GM19397 (cell line): ENCODE data around the gene EPB41L5.

ENCODE experiments used
- ATAC-seq: cut with Tn5 transposase; IDR thresholded peaks from one replicate; pipeline ENCODE4 v1.9.1; 2021; ENCODE audit warnings: mild to moderate bottlenecking, moderate library complexity; ENCODE audit not compliant: unreplicated experiment

Gene EPB41L5

DNA sequence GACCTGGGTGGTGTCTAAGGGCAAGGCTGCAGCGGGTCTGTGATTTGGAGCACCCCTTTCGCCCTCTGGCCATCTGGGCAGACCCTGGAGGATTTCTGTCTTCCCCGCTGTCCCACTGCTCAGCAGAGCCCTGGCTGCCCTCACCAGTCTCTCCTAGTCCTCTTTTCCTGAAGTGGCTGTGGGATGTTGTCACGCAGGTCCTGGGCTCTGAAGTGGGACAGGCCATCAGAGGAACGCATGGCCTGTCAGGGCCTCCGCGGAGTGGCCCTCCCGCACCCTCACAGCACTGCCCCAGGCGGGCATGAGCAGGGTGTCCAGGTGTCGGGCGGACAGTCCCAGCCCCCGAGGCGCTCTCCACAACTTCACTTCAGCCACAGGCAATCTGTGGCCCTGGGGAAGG is 211.4 kb downstream of the EPB41L5 start:
- no peak for ATAC-seq

DNA sequence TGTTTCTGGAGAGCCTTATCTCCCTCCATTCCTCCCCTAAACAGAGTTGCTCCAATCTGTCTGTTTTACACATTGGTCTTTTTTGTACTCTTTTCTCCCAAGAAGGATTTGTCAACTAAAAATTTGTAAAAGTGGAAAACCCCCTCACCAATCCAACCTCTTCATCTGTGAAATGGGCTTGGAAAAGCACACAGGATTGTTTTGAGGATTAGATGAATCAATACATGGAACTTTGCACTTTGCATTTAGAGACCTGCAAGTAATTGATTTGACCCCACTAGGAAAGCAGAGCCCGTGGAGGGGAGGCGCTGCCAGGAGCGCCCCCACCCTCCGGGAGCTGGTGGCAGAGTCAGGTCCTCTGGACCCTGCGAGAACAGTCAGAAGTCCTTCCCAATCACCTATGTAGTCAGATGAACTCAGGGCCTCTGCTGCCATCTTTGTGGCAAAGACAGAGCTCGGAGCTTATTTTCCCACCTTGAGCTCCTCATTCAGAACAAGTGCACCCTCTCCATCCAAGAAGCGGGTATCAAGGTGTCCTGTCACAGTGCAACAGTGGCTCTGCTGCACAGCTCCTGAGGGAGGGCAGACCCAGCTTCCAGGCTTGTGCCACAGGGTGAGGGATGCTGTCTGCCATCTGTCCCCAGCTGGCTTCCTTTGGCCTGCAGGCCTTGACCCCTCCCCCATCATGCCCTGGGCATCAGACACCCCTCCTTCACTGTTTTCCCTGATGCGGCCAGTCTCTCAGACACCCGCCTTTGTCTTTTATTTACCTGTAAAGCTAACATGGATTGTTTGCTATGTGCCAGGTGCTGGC is 212.1 kb downstream of the EPB41L5 start:
- ATAC-seq: no peak

DNA sequence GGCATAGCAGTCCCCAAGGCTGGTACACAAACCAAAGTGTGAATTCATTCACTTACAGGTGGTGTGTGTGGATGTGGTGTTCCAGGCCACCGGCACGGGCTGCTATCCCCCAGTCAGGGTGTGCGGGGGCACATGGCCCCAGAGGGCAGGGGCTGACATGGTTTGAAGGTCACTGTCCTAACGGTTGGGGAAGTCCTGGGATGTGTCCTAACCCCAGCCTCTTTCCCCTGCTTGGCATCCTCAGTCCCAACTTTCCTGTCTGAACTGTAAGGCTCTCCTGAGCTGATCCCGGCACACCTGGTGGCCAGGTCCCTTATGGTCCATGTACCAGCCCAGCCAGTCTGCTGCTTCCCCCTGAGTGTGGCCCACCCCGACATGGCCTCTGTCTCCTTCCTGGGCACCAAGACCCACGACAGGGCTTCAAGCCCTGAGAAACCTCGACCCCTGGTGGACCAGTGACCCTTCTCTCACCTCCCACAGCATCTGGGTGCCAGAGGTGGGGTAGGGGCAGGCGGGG is 212.7 kb downstream of the EPB41L5 start:
- no peak for ATAC-seq

DNA sequence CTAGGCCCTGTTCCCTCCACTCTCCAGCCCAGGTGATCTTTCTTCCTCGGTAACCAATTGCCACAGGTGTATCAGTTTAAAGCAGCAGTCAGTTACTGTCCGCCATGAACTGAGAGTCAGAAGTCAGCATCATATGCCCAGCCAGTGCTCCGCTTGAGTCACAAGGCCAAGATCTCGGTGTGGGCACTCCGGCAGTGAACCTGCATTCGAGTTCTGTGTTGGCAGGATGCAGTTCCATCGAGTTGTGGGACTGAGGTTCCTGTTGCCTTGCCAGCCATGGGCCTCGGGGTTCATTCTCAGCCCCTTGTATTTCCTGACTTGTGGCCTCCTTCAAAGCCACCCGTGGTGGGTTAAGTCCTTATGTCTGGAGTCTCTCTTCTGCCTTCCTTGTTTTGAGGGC is 213.4 kb downstream of the EPB41L5 start:
- no peak for ATAC-seq

DNA sequence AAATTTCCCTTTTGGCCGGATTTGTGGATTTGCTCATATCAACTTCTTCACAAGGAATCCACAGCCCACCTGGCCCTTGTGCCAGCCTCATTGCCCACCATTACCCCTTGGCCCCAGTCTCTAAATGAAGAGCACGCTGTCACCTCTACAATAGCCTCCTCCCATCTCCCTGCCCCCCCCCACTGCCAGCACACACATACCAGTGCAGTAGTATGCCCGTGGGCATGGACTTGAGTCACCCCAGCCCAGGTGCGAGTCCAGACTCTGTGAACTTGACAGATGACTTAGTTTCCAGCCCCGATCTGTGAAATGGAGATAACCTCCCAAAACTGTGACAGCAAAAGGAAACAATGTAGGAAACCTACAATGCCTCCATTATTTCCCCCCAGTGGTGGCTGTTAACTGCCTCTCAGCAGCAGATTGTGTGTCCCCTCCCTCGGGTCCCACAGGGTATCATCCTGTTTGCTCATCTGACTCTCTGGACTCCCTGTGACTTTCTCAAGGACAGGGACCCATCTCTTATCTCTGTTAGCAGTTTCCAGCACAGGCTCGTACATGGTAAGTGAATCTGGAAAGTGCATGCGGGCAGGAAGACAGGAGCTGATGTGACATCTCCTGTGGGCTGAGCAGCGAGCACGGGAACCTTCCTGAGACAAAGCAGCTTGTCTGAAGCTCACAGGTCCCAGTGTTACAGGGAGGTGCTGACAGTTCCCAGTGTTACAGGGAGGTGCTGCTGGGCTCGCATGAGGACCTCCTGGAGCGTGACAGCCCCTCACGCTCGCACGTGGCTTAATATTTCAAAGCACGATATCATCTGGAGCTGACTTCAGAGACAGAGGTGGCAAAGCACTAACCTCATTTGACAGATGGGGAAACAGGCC is 214.5 kb downstream of the EPB41L5 start:
- no peak for ATAC-seq

DNA sequence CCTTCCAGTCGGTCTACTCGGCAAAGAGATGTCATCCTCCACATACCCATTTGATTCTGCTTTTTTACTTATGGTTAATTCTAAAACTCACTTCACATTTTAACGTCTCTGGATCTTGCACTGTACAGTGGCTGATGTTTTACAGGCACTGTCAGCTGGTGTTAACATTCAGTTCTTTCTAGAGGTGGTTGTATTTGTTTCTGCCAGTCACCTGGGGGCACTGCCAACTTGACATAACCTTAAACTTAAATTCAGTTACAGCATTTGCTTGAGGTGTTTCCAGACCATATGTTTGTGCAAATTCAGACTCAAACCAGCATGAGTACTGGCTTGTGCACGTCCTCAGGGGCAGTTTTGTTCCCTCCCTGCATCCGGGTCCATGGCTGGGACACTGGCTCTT is 215.6 kb downstream of the EPB41L5 start:
- ATAC-seq: no peak
